NCI-H1048 (cell line): ENCODE data around the gene NRXN2.

Source experiments
- DNase-seq: peaks from one replicate; lab custom pipeline; 2025; lab: John Stamatoyannopoulos, UW

Gene NRXN2

GRCh38 chr11:64743591-64744543 lies 20.9 kb upstream of the NRXN2 start, which contains the start of gene RASGRP2:
Gene RASGRP2, minus strand, starts transcription at chr11:64744142. Its CDS starts 1,276 bp downstream, at chr11:64742866.
- no peak for DNase-seq

GRCh38 chr11:64742889-64743590 lies 20.0 kb upstream of the NRXN2 start:
- no peak for DNase-seq

GRCh38 chr11:64742087-64742888 lies 19.3 kb upstream of the NRXN2 start:
- no peak for DNase-seq

GRCh38 chr11:64741375-64742086 lies 18.5 kb upstream of the NRXN2 start:
- no peak for DNase-seq

- DNase-seq = no peak
Measured at GRCh38 chr11:64739871-64740270, 16.9 kb upstream of the NRXN2 start.

GRCh38 chr11:64736654-64737053 lies 13.7 kb upstream of the NRXN2 start:
- DNase-seq = no peak

- no peak for DNase-seq
Measured at GRCh38 chr11:64735725-64736259, 12.8 kb upstream of the NRXN2 start.

GRCh38 chr11:64734811-64735724 lies 12.1 kb upstream of the NRXN2 start:
- no peak for DNase-seq

- no peak for DNase-seq
Measured at GRCh38 chr11:64731601-64732000, 8.6 kb upstream of the NRXN2 start.

GRCh38 chr11:64729851-64730382 lies 6.9 kb upstream of the NRXN2 start:
- no peak for DNase-seq

- no peak for DNase-seq
Measured at GRCh38 chr11:64728757-64729365, 5.9 kb upstream of the NRXN2 start.

- DNase-seq = no peak
Measured at GRCh38 chr11:64726867-64727530, 4.0 kb upstream of the NRXN2 start.

- no peak for DNase-seq
Measured at GRCh38 chr11:64726211-64726641, 3.2 kb upstream of the NRXN2 start.

- no peak for DNase-seq
Measured at GRCh38 chr11:64724863-64725532, 2.0 kb upstream of the NRXN2 start.

GRCh38 chr11:64723907-64724862 lies 1.2 kb upstream of the NRXN2 start:
- no peak for DNase-seq

GRCh38 chr11:64722141-64723065 lies 594 bp downstream of the NRXN2 start:
- DNase-seq = no peak
